Activated CD8-positive, alpha-beta memory T cell treated with anti-CD3 and anti-CD28 coated beads, Interleukin-2, amount 50 U/mL, for 4 hours (primary cell): ENCODE measurements around the gene ZSCAN20.

ENCODE experiments used
- DNase-seq: peaks from one replicate; pipeline ENCODE4 v3.0.0-alpha.2; 2020

The ZSCAN20 gene

DNA sequence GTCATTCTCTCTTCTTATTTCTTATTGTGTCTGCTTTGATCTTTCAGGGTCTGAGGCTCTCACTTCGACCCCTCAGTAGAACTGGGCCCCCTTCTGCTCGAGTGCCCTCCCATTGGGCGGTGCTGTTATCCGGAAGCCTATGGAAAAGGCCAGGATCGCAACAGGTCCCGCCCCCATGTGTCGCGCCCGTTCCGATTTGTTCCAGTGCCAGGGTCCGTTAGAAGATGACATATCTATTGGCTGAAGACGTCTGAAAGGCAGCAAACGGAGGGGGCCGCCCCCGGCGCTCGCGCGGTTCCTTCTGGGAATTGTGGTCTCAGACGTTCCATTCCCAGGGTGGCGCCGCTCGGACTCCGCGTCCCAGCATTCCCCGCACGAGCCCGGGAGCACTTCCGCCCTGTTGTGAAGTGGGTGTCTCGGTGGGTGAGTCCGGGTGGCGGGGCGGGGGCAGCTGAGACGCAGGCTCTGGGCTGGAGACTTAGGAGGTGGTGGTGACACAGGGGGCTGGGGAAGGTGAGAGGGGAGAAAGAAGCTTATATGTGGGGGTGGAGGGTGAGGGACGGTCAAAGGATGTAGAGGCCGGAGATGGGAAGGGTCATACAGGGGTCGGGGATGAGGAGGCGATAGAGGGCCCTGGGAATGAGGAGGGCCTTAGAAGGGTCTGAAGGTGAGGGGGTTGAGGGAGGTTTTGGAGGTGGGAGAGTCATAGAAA is at the start of gene ZSCAN20:
Gene ZSCAN20 (plus strand): TSS at position 377 of the 712 bp plus-strand sequence. CDS start 6,644 bp downstream, outside the sequence.
- peak; percentile 84 for DNase-seq

DNA sequence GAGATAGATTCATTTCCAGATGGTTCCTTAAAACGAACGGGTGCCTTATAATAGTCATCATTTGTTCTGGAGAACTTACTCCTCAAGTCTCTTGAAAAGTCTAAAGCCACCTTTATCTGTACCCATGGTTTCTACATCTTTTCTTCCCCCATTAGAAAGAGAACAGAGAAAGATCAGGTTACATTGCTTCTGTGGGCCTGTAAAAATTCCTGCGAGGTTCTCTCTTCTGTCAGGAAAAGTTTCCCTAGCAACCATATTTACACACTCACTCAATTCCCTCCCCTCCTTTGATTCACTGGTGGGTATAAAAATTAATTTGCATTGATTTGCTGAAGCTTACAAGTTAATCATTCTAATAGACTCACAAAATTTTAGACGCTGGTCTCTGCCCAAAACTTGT is 48.2 kb upstream of the ZSCAN20 start:
- DNase-seq: no peak

DNA sequence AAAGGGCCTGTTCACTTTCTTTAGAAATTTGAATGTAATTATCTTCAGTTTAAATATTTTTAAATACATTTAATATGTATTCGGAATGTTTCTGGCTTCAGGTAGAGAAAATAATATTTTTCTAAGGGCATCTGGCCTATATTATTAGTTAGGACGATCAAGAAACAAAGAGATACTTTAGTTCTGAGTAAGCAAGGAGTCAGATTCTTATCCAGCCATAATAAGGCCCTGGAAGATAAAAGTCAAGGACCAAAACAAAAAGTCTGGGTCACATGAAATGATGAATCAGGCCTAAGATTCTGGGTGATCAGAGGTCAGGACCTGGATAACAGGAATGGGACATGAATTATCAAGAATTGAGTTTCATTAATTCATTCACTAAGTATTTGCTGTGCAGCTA is 47.8 kb upstream of the ZSCAN20 start:
- DNase-seq: no peak

DNA sequence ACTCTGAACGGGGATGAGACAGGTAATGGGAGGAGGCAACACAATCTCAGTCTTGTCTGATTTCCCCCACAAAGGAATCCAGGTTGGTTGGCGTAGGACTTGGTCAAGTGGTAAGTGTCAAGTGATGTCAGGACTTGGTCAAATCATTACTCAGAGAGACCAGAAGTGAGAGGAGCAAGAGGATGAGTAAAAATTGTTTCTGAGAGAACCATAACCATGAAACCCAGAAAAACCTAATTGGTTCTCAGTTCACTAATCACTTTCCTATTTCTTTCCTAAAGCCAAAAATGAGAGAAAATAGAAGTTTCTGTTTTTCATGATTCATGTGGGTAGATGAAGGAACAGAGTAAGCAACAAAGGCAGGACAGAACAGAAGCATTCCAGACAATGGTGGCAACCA is 46.5 kb upstream of the ZSCAN20 start:
- DNase-seq: no peak

DNA sequence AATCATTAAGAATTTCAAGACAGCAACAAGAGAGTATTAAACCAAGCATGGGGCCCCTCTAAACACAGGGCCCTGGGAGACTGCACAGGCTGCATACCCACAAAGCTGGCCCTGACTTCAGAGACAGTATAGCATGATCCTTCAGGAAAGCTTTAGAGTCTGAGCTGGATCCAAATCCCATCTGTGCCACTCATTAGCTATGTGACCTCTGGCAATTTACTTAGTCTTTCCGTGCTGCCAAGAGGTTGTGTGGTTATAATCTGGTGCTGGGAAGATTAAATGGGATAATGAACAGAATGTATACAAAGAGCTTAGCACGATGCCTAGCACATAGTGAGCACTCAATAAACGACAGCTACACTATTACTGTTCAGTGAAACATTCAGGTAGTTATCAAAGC is 45.5 kb upstream of the ZSCAN20 start:
- no peak for DNase-seq

DNA sequence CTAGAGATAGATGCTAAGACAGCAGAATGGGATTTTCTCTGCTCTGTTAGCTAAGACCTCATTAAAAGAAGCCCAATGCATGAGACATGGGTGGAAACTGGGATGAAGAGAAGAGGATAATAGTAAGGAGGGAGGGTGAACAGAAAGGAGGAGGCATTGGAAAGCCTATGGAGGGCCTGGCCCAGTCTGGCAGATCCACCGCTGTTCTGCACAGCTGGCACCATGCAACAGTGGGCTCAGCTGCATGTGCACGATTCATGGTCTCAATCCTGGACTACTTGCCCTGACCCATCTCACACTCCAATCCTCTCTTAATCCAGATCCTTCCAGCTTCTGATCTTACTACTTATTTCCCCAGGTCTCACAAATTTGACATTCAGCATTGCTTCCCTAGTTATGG is 43.8 kb upstream of the ZSCAN20 start:
- DNase-seq: no peak

DNA sequence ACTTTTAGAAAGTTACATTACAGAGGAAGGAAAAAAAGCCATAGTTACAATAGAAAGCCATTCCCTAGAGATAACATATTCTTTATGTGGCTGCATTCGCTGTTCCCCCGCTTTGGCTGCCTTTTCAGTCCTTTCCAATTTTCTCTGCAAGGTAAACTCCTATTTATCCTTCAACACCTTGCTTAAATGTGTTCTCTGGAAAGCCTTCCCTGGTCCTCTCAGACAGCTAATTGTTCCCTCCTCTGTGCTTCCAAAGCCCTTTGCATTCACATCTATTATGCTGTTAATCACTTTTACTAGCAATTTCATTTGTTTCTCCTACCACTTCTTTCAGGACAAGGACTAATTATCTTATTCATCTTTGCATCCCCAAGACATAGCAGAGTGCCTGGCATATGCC is 43.1 kb upstream of the ZSCAN20 start:
- no peak for DNase-seq

DNA sequence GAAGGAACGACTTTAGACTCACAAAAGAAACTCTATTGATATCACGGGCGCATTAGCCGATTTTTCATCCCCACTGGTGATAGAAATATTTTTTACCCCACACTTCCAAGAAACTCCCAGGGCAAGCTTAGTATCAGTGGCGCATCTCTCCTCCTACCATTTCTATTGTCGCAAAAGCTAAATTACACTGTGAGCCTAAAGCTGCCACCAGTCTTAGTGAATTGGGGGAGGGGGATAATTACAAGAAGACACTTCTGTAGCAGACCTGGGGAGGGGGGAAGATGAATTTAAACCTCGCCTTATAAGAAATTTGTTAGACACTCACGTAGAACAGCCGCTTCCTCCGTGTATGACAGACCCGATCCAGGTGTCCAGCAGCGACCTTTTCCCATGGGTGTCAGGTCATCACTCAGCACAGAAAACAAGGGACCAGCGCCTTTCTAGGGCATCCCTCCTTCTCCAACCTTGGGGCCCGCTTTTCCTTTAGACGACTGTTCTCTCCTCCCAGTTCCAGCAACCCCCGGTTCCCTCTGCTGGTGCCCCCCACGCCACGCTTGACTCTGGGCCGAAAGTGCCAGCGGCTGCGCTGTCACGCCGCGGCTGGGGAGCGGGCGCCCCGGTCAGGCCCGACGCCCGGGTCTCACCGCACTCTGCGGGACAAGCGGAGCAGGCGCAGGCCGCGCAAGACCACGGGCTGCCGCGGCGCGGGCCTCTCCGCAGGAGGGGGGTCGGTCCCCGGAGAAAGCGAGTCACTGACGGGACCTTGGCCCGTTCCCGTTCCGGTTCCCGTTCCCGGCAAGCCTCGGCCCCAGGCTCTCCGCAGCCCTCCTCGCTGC is 42.4 kb upstream of the ZSCAN20 start:
- no peak for DNase-seq

DNA sequence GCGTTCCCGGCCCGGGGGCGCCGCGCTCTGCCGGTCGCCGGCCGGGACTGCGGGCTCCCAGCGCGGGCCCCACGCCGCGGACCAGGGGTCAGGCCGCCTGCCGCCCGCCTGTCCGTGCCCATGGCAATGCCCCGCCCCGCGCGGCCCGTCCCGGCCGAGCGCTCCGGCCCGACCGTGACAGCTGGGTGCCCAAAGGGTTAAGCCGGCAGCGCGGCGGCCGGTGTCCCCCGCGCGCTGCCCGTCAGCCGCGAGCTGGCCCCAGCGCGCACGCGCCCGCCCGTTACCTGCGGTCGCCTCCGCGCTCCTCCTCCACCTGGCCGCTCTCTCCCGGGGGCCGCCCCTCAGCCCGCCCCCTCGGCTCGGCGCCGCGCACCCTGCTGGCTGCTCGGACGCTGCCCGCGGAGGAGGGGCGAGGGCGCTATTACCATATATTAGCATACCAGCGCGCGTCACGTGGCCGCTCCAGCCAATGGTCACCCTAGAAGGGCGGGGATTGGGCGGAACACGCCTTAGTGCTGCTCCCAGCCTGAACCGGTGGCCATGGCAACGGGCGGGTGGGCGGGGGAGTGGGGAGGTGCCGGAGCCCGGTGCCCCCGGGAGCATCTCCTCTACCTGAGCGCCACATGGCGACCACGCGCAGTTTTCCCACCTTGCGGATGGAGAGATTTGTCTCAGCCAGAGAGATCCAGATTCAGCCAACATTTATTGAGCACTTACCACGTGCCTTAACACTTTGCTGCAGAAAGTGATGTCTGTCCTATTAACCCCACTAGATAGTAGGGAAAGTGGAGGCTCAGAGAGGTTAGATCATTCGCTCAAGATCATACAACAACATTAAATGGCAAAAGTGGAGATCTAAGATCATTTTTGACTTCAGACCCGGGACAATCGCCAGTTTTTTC is 41.5 kb upstream of the ZSCAN20 start, which contains the start of gene PHC2:
Gene PHC2 (minus strand): TSS at position 404 of the 902 bp plus-strand sequence. CDS start 55,556 bp downstream, outside the sequence.
- peak; percentile 90 for DNase-seq

DNA sequence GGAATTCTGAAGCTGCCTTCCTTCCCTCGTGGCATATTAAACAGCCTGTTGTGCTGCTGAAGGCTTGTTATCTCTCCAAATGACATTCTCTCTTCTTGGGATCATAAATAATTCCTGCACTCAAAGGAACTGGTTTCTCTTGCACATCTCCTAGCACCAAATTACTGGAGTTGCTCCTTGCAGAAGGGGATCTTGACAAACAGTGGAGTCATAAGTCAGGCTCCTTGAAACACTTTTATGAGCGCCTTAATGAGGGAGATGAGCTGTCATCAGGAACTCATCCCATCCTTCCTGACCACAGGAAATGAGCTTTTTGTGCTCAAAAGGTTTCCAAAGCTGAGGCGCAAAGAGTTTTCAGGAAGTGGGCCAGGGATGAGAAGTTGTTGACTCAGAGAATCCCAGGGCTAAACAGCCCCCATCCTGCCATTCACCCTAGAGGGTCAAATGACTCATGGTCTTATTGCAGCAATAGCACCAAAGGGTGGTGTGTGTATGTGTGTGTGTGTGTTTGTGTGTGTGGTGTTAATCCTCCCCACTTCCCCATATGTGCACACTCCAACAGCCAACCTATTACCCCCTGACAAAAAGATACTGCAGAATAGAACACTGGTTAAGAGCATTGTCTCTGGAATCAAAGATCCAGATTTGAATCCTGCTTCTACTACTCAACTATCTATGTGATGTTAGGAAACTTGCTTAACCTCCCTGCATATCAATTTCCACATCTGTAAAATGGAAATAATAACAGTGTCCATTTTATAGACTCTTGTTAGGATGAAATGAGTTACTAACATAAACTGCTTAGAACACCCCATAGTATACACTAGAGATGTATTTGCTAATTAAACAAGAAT is 38.7 kb upstream of the ZSCAN20 start:
- no peak for DNase-seq

DNA sequence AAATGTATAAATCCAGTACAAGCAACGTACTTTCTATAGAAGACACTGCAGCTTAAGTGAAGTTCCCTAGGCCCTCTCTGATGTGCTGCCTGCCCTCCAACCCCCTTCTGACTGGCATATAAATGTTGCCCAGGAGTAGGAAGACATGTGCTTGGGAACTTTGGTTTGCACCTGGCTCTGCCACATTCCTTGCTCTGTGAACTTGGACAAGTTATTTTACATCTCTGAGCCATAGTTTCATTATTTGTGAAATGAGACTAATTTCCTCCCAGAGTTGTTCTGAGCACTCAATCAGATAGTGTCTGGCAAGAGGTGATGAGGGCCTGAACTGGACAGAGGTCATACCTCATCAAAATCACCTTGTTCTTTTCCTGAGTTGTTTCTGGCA is 38.1 kb upstream of the ZSCAN20 start:
- no peak for DNase-seq

DNA sequence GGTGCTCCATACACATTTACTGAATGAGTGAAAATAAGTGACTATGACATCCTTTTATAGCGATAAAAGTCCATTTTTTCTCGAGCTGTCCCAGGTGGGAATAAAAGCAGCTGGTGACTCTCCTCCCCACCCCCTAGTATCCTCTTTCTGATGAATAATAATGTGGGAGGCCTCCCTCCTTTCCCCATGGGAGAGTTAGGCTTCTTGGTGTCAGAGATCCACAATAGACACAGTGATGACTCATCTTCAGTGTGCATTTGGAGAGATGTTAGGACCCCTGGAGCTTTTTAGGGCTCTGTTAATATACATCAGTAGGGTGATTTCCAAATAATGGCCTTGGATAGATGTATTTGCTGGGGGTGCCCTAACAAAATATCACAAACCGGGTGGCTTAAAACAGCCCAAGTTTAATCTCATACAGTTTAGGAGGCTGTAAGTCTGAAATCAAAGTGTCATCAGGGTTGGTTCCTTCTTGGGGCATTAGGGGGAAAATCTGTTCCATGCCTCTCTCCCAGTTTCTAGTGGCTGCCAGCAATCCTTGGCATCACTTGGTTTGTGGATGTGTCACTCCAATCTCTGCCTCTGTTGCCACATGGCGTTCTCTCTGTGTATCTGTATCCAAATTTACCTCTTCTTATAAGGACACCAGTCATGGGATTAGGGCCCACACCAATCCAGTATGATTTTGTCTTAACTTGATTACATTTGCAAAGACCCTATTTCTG is 37.2 kb upstream of the ZSCAN20 start:
- DNase-seq: no peak

DNA sequence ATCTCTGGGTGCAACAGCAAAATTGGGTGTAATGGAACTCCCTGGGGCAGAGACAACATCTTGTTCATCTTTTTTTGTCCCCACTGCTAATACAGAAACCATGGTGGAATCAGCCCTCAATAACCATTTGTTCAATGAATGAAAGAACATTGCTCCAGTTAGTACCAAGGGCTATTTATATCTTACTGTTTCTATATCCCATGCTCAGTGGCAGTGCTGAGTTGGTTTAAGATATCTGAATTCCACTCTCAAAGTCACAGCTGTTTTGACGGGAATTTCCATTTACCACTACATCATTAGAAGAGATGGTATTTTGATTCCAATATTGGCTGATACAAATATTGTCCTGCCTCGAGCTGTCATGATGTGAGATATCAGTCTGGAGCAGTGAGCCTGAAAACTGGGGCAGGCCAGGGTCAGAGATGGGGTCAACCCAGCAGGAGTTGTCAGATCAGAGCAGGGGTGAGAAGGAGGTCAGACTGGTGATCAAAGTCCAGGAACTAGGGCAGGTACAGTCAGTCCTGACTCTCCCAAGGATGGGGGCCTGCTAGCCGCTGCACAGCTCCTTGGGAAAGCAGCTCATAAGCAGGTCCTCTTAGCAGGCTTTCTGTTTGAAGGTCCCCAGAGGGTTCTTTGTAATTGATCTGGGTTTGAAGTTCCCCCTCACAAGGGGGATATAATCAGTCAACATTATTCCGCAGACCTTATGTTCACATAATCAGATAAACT is 35.7 kb upstream of the ZSCAN20 start:
- no peak for DNase-seq

DNA sequence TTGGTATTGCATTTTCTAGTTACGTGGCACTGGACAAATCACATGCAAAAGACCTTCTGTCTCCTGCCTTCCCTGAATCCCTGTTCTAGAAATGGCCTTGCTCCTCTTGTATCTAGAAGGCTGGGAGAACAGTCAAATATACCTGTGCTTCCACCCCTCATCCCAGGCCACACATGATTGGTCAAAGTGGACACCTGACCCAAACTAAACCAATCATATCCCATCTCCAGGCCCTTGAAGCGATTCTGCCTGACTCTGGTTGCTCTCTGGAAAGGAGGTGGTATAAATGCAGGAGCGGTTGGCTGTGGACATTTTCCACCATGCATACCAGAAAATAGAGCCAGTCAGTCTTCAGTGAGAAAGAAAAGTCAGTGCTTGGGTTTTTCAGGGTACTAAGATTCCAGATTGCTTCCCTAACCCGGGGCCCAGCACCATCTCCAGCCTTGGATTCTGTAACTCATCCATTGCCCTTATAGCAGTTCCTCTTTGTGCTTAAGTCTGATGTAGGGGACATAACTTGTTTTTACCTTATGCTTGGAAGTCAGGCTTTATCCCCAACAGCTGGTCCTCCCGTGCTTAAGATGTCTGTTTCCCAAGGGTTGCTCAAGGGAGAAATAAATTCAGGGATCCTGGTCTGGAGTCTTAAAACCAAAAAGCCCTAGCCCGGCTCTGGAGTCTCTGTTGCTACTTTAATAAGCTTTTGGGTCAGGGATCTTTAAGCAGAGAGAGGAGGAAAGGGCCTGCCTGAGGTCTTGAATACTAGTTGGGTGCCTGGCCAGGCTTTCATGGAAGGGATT is 33.9 kb upstream of the ZSCAN20 start:
- DNase-seq: no peak

DNA sequence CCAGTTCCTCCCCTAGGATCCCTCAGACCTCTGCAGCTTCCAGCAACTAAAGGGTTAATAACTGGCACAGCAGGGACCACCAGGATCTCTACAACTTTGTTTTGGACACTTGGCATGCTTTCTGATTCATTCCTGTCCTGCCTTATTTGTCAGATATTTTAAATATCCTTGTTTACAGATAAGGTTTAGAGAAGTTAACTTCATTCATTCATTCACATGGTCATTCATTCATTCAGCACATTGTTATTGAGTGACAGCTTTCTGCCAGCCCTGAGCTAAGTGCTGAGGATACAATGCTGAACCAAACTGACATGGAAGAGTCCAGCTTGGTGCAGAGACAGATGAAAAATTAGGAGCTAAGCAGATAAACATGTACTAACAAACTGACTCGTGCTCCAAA is 32.8 kb upstream of the ZSCAN20 start:
- no peak for DNase-seq

DNA sequence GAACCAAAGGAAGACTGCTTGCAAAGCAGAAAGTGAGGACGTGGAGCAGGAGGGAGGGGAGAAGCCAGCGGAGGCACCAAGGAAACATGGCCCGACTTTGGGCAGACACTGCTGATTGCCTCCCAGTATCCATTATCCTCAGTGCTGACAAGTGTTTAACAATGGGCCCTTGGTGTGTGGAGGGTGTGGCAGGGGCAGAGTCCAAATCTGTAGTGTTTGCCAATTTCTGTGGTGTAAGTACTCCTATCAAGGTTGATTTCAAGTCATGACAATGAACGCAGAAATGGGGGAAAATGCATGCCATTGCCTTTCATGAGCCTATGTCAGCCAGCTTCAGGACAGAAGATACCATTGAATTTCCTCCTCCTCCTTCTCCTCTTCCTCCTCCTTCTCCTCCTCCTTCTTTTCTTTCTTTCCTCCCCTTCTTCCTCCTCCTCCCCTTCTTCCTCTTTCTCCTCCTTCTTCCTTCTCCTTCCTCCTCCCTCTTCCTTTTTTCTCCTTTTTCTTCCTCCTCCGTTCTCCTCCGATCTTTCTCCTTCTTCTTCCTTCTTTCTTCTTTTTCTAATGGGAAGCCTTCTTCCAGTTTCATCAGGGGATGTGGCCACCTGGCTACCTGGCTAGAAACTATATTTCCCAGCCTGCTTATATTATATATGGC is 31.2 kb upstream of the ZSCAN20 start:
- DNase-seq: no peak

DNA sequence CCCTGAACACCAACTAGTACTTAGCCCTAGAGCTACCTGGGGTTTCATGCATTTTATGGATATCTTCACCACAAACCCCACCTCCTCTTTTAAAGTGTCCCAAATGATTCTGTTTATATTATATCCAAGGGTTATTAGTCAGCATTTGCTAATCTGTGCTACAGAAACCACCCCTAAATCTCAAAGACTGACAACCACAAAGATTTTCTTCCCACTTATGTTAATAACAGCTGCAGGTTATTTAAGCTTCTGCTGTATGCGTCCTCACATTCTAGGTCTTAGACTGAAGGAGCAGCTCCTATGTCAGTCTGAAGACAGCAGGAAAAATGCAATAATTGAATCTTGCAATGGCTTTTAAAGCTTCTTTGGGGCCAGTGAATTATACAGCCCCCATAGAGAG is 30.3 kb upstream of the ZSCAN20 start:
- no peak for DNase-seq

DNA sequence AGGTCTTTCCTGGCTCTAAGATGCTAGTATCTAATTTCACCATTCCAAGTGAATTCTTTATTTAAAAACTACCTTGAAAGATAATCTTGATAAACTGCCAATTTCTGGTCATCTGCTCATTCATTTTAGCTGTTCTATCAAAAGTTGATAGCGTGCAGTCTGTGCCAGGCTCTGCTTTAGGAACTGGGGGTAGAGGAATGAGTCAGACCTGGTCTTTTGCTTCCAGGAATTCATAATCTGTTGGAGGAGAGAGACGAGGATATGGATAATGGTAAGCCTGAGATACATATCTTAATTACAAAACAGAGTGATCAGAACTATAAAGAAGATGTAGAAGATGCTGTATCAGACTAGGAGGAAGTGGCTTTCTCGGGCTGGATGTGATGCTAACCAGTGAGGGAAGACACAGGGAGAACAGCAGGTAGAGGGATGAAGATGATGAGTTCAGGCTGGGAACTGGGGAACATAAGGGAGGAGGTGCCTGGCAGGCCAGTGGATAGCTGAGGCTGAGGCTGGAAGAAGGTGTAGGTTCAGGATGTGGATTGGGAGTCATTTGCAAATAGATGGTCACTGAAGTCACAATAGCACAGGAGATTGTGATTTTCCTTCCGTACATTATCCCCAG is 29.3 kb upstream of the ZSCAN20 start:
- DNase-seq: no peak

DNA sequence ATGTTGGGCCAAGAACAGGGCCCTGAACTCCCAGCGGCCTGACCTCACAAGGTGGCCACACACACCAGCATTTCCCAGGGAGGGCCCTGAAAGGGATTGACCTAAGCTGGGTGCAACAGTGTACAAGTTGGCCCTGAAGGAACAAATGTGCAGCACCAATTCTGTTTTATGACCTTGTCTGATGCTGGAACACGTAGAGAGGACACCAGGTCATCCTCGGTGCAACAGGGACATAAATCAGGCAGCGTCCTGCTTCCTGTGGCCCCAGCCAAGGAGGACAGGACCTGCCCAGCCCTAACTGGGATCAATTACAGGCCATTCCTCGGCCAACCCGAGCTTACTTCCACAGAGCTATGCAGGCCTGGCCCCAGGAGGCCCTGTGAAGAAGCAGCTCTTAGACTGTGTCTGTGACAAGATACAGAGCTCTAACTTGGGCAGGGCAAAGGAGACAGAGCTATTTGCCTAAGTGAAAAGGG is 28.7 kb upstream of the ZSCAN20 start:
- DNase-seq: no peak
